HG03460 (cell line): Measurements from ENCODE around the gene KLC1.

Experiments used
- ATAC-seq: cut with Tn5 transposase; IDR thresholded peaks from one replicate; pipeline ENCODE4 v1.9.1; 2021; ENCODE audit not compliant: unreplicated experiment

Gene KLC1

DNA sequence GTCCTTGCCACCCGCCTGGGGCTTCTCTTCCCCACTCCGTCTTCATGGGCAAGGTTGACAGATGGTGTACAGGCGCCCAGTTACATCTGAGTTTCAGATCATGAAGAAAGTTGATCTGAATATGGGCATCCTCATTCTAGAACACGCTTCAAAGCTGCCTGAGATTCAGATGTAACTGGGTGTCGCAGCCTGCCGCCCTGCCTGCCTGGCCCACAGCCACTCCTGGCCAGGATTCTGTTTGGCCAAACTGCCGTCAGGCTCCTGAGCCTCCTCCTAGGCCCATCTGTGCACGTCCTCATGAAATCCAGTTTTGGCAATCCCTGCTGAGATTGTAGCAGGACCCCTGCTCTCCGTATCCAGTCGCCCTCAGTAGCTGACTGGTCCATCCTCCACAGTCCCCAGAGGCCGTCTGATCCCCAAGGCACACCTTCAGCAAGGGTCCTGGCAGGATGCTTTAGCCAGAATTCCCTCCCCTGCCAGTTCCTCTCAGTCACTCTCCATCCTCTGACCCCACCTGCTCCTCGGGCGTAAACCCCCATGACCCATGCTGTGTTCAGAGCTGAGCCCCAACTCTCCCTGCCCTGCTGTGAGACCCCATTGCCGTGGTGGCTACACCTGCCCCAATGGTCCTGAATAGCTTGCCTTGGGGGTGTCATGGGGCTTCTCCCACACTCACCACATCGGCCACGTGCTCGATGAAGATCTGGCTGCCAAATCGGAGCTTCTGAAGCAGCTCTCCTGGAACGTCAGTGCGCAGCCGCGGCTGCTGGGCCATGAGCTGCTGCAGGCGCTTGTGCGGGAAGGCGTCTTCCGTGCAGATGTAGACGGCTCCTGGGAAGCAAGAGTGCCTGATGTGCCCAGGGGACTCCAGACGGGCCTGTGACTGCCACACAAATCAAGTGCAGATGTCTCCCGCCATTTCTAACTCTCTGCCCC lies 73.8 kb downstream of the KLC1 start:
- no peak for ATAC-seq

GRCh38 chr14:103703433-103704385 lies 74.7 kb downstream of the KLC1 start:
- no peak for ATAC-seq

DNA sequence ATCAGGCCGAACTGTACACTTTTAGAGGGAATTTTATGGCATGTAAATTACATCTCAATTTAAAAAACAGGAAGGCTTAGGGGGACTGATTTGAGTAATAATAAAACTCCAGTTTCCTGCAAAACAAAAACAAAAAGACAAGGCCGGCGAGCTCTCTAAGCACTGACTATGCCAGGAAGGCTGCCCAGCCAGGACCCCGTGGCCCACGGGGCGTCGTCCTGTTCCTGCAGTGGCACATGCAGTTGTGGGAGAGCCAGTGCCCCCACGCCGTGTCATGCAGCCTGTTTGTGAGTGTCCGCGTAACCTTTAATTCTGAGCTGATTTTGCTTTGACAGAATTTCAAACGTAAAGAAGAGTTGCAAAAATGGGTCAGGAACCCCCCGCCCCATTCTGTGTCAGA lies 75.7 kb downstream of the KLC1 start:
- ATAC-seq, result no peak

DNA sequence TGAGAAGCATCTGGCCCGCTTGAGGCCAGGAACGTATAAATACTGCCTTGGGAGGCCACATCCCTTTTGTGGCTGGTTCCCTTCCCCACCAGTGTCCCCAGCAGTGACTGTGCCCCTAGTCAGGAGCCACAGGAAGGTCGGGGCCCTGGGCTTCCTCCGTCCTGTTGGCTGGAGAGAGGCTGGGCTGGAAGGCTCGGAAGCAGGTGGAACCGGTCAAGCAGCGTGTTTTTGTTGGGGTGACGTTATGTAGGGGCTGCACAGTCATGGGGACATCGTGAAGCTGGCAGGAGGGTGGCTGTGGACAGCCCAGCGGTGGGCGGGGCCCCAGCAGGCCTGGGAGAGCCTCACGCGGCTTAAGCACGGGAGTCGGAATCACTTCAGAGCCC lies 76.1 kb downstream of the KLC1 start:
- ATAC-seq, result no peak

DNA sequence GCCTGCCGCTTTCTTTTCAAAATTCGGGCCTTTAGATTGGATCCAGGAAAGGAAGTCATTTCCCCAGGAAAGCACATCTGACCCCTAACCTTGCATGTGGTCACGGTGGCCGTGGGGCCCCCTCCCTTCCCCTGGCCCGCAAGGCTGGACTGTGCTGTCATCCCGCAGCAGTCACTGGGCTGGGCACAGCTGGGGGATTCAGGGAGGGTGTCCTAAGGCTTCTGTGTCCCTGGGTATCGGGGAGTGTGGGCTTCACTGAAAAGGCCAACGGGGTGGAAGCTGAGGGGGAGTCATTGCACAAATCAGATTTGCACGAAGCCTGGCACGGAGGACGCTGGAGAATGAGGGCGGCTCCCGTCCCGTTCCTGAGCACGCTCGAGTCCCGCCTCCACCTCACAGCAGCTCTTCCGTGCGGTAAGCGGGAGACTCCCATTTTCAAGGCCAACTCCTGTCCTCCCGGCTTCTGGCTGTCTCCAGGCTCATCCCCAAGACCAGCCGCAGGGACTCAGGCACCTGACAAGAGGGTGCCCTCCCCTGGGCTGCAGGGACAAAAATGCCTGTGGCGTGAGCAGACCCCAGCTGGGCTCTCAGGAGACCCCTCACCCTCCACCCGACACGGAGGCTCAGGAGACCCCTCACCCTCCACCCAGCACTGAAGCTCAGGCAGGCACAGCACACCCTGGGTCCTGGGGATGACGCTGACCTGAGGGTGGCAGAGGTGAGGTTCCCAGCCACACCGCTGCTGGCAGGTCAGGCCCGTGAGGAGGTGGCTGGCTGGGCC lies 76.7 kb downstream of the KLC1 start:
- ATAC-seq, result no peak

GRCh38 chr14:103706551-103707328 lies 77.7 kb downstream of the KLC1 start:
- no peak for ATAC-seq

GRCh38 chr14:103707329-103708263 lies 78.6 kb downstream of the KLC1 start:
- ATAC-seq, result no peak

DNA sequence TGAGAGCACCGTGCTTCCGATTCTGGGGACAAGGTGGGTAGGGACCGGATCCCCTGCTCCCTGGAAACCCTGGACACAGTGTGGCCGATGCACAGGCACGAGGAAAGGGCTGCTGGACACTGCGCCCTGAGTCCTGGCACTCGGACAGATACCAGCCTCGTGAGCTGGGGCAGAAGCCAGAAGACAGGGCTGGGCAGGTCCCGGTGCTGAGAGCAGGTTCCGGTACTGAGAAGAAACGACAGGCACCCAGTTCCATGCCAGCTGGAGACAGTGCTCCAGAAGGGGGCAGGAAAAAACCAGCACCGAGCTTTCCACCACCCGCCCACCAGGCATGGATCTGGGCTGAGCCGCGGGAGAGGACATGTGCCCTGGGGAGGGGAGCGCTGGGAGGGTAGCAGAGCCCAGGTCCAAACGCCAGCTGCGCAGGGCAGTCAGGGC lies 79.8 kb downstream of the KLC1 start:
- no peak for ATAC-seq

GRCh38 chr14:103709814-103710213 lies 80.8 kb downstream of the KLC1 start:
- ATAC-seq, result no peak

DNA sequence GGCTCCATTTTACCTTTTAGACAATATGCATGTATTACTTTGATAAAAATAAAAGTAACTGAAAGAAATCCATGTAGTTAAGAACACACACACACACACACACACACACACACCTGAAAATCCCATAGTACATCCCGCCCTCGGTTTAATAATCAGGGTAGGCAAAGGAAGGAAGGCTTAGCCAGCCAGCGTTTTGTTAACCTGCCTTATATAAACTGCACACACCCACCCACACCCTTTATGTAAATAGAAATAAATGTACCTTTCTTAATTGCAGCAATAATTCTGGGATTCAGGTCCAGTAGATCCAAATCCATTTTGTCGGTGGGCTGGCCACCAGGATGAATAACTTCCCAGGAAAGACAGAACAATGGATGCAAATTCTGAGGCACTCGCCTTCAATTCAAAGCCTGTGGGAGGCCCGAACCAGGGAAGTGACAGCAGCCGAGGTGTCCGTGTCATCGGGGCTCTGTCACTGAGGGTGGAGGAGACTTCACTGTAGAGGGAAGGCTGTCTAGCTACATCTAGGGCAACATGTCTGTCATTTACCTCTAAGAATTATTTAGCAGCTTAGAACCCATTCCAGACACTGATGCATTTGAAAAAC lies 81.9 kb downstream of the KLC1 start:
- ATAC-seq, result no peak

DNA sequence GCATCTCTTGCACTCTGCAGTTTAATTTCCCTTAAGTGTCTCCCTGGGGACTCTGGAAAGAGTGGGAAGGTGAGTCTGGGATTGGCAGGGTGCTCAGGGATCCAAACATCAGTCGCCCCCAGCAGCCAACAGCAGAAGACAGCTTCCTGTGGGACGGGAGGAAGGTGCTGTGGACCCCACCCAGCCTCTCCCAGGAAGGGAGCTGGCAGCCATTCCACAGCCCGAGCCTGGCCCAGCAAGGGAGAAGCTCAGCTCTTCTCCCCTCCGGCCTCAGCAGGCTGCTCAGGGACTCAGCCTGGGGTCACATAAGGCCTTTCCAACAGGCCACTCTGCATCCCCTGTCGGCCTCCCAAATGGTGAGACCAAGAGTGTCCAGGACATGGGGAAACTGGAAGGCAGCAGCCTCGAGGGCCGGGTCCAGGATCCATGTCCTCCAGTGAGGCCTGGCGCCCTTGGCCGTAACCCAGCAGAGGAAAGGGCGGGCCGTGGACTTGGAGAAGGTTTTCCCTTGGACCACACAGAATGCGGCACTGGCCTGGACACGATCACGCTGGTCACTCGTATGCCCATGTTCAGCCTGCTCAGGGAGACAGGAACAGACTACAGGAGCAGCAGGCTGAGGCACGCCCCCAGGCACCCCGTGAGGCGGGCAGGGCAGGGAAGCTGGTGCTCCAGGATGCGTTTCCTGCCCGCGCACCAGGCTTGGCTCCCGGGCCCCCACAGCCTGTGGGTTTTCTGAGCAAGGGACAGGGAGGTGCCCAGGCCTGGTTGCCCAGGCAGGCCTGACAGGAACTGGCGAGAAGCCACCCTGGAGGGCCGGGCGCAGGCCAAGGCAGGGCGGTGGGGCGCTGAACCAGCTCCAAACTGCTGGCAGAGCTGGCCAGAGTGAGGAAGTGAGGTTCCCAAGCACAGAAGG lies 82.8 kb downstream of the KLC1 start:
- no peak for ATAC-seq

- no peak for ATAC-seq
These were observed 83.7 kb downstream of the KLC1 start for GRCh38 chr14:103712633-103713247.

GRCh38 chr14:103713304-103714062 lies 84.5 kb downstream of the KLC1 start:
- no peak for ATAC-seq

DNA sequence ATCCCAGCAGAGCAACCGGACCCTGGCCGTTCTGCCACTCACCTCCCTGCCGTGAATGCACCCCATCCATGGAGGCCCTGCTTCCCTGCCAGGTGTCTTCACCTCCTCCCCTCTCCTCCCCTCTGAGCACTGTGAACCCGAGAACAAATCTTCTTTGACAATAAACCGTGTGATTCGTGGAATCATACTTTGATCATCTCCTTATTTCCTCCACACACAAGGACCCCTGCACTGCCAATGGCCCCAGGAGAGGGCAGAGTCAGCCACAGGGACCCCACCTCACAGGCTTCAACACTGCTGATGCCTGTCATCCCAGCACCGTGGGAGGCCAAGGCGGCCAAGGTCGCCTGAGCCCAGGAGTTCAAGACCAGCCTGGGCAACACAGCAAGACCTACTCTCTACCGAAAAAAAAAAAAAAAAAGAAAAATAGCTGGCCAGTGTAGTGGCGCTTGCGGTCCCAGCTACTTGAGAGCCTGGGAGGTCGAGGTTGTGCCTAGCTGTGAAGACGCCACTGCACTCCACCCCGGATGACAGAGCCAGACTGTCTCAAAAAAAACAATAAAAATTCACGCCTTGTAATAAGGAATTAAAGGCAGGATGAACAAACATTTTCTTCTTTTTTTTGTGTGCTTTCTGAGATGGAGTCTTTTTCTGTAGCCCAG lies 85.2 kb downstream of the KLC1 start:
- no peak for ATAC-seq

- peak; percentile 93 for ATAC-seq
These were observed 86.3 kb downstream of the KLC1 start, which contains the start of the genes XRCC3 and ZFYVE21 for GRCh38 chr14:103715052-103716000. Gene XRCC3, minus strand, starts transcription at chr14:103715451. Its CDS starts 4,364 bp downstream, at chr14:103711087. Gene ZFYVE21, plus strand, starts transcription at chr14:103715810. Its CDS starts 32 bp downstream, at chr14:103715842.
